ENCODE data around the gene EYS. TPM values are rescaled to one million over a fixed set of nuclear protein-coding genes. Genes with fewer than 3 reads are reported as not detected.

The EYS gene
- total RNA-seq, 2 donors from 2014 or later, result not detected

DNA sequence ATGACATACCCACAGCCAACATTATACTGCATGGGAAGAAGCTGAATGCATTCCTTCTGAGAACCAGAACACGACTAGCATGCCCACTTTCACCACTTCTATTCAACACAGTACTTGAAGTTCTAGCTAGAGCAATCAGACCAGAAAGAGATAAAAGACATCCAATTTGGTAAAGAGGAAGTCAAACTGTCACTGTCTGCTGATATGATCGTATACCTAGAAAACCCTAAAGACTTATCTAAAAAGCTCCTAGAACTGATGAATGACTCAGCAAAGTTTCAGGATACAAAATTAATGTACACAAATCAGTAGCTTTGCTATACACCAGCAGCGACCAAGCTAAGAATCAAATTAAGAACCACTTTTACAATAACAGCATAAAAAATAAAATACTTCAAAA, 60.5 kb downstream of the EYS start:
- no peaks in the 10 kb centered on the region for H3K9me3 ChIP-seq
- TF ChIP-seq, protein P1, sequence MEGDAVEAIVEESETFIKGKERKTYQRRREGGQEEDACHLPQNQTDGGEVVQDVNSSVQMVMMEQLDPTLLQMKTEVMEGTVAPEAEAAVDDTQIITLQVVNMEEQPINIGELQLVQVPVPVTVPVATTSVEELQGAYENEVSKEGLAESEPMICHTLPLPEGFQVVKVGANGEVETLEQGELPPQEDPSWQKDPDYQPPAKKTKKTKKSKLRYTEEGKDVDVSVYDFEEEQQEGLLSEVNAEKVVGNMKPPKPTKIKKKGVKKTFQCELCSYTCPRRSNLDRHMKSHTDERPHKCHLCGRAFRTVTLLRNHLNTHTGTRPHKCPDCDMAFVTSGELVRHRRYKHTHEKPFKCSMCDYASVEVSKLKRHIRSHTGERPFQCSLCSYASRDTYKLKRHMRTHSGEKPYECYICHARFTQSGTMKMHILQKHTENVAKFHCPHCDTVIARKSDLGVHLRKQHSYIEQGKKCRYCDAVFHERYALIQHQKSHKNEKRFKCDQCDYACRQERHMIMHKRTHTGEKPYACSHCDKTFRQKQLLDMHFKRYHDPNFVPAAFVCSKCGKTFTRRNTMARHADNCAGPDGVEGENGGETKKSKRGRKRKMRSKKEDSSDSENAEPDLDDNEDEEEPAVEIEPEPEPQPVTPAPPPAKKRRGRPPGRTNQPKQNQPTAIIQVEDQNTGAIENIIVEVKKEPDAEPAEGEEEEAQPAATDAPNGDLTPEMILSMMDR (IDR thresholded peaks at IDR 0.05), result no peak
- DNase-seq (ENCODE audit: low spot score), result no peak
- no peak overlapping the region for H3K4me3 ChIP-seq
- no peak overlapping the region for H3K27ac ChIP-seq
- no peaks in the 10 kb centered on the region for H3K36me3 ChIP-seq
- no peaks in the 10 kb centered on the region for H3K27me3 ChIP-seq
- H3K4me1 ChIP-seq, result no peaks in the 10 kb centered on the region

DNA sequence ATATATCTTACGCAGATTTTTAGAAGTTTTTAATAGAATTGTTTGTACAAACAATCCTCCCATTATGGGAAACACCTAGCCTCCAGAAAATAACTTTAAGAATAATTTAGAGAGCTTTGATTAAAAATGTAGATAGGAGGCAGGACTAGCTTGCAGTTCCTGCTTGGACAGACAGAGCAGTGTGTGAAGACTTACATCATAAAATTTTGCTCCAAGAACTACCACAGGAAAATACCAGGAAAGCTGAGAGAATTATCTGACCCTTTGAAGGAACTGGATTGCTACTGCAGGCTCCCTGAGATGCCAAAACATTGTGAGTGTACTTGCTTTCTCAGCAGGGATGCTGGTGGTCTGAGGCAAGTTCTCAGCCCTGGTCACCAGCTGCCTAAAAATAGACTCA, 64.2 kb downstream of the EYS start:
- no peak for DNase-seq (ENCODE audit: low spot score)
- H3K27ac ChIP-seq, result no peak overlapping the region
- no peaks in the 10 kb centered on the region for H3K4me1 ChIP-seq
- H3K4me3 ChIP-seq, result no peak overlapping the region
- H3K9me3 ChIP-seq, result no peaks in the 10 kb centered on the region
- no peaks in the 10 kb centered on the region for H3K27me3 ChIP-seq
- H3K36me3 ChIP-seq, result no peaks in the 10 kb centered on the region
- TF ChIP-seq, protein P1 (IDR thresholded peaks at IDR 0.05), result no peak

DNA sequence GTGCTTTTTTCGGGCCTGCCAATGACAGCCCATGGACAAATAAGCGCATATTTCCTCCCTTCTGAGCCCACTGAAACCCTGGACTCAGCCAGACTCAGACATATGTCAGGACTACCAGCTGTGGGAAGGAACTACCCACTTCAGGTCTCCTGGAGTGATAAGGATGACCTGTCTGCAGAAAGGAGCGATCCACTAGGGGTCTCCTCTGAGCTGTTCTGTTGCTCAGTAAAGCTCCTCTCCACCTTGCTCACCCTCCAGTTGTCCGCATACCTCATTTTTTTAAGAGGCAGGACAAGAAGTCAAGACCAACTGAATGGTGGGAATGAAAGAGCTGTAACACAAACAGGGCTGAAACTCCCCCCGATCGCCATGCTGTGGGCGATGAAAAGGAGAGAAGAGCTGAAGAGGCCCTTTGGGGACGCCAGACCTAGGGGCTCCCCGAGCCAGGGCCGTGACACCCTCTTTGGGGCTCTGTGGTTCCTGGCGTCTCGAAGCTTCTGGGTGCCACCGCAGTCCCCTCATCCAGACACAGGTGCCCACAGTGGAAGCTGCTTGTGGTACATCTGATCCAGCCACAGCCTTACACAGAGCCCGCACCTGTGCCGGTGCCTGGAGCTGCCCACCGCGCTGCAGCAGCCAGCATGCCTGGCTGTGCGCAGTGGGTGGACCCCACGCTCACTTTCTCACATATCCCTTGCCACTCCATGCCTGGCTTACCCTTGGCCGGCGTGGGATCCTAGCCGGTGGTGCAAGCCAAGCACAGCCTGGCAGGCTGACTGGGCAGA, 68.8 kb downstream of the EYS start:
- H3K27me3 ChIP-seq, result no peaks in the 10 kb centered on the region
- H3K27ac ChIP-seq, result no peak overlapping the region
- no peaks in the 10 kb centered on the region for H3K4me1 ChIP-seq
- TF ChIP-seq, protein P1 (IDR thresholded peaks at IDR 0.05), result no peak
- no peak for DNase-seq (ENCODE audit: low spot score)
- no peak overlapping the region for H3K4me3 ChIP-seq
- H3K36me3 ChIP-seq, result no peaks in the 10 kb centered on the region
- H3K9me3 ChIP-seq, result no peaks in the 10 kb centered on the region

DNA sequence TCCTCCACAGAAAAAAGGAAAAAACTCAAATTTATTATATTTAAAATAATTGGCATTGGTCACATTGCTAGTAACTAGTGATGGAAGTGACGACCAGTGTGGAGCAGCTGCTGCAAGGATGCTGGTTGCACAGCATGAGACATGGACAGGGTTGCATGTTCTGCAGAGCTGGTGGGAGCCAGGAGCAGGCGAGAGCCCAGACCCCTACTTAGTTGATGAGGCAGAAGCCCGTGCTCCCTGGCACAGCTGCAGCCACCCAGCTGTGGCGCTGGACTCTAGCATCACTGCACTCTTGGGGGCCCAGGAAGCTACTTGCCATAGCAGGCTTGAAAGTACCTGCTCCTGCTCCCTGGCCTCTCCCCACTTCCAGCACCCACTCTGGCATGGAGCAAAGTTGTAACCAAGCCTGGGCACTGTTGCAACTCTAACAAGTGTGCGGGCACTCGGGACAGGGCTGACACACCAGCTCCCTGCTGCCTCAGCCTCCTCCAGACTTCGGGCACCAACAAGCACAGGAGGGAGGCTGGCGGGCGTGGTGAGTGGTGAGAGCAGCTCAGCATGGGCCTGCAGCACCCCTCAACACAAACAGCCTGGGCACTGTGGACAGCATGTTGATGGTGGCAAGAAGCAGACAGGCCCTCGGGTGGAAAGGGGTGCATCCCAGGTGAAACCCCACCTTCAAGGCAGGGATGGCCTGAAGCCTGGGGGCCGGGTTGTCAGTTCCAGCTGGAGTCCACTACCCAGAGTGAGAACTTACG, 69.6 kb downstream of the EYS start:
- H3K36me3 ChIP-seq, result no peaks in the 10 kb centered on the region
- no peak overlapping the region for H3K27ac ChIP-seq
- TF ChIP-seq, protein P1 (IDR thresholded peaks at IDR 0.05), result no peak
- no peaks in the 10 kb centered on the region for H3K4me1 ChIP-seq
- H3K4me3 ChIP-seq, result no peak overlapping the region
- no peaks in the 10 kb centered on the region for H3K27me3 ChIP-seq
- H3K9me3 ChIP-seq, result no peaks in the 10 kb centered on the region
- no peak for DNase-seq (ENCODE audit: low spot score)

DNA sequence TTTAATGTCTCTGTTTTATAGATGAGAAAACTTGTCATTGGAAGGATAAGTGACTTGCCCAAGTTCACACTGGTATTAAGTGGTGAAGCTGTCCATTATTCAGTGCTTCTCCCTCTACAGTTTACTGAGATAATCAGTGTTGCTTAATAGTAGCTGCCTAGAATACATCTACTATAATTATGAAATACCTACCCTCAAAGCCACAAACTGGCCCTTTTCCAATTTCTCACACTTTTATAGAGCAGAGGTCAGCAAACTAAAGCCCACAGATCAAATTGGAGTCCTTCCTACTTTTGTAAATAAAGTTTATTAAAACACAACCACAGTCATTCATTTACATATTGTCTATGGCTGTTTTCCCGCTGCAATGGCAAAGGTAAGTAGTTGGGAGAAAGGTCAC, 73.5 kb downstream of the EYS start:
- DNase-seq (ENCODE audit: low spot score), result no peak
- TF ChIP-seq, protein P1 (IDR thresholded peaks at IDR 0.05), result no peak
- no peaks in the 10 kb centered on the region for H3K27me3 ChIP-seq
- H3K4me3 ChIP-seq, result no peak overlapping the region
- H3K27ac ChIP-seq, result no peak overlapping the region
- H3K9me3 ChIP-seq, result no peaks in the 10 kb centered on the region
- no peaks in the 10 kb centered on the region for H3K4me1 ChIP-seq
- H3K36me3 ChIP-seq, result no peaks in the 10 kb centered on the region

Data from right atrium auricular region (tissue), 2 donors.